NCI-H2227 (cell line): Measurements from ENCODE around the gene LGSN.
"Not testable (repeated sequence)": the region's sequence is repeated elsewhere in the genome, so short reads cannot be mapped to it uniquely, and the experiment has no call there.

ENCODE experiments used
- DNase-seq: peaks from one replicate; lab custom pipeline; 2025; ENCODE audit not compliant: unreplicated experiment; lab: John Stamatoyannopoulos, UW

LGSN gene

DNA sequence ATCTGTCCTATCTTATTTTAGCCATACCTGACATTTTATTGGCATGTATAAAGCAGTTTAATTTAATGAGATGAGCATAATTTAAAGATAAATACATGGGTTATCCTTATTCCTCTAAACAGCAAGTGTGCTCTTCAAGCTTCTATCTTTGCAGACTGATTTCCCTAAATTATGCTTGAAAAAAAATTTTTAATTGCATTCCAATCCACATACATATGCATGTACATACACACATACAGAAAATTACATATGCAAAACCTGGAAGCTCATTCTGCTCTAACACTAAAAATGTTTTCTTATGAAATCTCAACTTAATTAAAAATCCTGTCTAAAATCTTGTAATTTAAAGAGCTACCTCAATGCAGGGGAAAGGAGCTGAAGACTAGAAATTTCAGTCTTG, 73.2 kb downstream of the LGSN start:
- DNase-seq = no peak

- no peak for DNase-seq
Measured at GRCh38 chr6:63245909-63246308, 73.9 kb downstream of the LGSN start.

GRCh38 chr6:63245420-63245819, 74.4 kb downstream of the LGSN start:
- no peak for DNase-seq

DNA sequence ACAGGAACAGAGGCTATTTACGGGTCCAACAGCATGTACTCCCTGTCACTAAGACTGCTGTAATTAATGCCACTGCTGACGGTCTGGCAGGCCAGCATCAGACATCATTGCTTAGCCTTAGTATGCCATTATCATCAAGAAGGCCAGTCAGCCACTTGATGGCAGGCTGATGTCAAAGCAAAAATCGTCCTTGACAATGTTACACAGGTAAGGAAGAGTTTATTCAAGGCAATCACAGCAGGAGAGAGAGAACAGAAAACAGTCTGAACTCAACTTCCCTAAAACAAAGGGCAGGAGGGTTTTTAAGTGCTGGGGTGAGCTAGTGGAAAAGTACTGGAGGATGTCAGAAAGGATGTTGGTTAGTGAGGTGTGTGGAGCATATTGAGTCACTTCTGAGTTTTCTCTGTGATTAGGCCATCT, 83.4 kb downstream of the LGSN start:
- no peak for DNase-seq

DNA sequence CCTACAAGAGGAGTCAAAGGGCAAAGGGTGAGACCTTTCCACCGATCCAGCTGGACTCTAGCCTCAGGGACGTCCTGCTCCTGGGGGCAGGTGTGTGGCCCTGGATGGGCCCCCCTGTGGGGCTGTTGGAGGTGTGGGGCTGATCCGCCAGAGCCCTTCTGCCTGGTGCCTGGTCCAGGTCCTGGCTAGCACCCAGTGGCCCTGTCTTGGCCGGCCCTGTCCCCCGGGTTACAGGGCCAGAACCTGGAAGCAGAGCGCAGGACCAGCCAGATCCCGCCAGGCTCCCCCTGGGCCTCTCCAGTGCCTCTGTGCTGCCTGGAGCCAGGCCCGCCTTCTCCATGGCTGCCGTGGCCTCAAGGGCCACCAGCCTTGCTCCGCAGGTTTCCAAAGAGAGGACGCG, 89.3 kb downstream of the LGSN start:
- not testable (repeated sequence) for DNase-seq

DNA sequence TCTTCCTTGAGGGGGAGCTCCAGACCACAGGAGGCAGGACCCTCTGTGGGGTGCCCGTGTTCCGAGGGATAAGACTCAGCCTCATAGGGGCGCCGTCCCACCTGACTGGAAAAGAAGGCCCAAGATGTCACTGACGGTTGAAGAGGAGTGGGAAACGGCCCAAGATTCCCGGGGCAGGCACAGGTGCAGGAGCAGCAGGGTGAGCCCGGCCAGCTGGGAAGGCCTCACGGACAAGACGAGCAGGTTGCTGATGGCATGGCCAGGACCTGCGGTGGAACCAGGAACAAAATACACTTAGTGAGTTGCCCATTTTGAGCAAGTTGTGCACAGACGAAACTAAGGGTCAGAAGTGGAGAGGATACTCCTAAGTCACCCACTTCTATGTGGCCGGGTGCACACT, 89.8 kb downstream of the LGSN start:
- not testable (repeated sequence) for DNase-seq

DNA sequence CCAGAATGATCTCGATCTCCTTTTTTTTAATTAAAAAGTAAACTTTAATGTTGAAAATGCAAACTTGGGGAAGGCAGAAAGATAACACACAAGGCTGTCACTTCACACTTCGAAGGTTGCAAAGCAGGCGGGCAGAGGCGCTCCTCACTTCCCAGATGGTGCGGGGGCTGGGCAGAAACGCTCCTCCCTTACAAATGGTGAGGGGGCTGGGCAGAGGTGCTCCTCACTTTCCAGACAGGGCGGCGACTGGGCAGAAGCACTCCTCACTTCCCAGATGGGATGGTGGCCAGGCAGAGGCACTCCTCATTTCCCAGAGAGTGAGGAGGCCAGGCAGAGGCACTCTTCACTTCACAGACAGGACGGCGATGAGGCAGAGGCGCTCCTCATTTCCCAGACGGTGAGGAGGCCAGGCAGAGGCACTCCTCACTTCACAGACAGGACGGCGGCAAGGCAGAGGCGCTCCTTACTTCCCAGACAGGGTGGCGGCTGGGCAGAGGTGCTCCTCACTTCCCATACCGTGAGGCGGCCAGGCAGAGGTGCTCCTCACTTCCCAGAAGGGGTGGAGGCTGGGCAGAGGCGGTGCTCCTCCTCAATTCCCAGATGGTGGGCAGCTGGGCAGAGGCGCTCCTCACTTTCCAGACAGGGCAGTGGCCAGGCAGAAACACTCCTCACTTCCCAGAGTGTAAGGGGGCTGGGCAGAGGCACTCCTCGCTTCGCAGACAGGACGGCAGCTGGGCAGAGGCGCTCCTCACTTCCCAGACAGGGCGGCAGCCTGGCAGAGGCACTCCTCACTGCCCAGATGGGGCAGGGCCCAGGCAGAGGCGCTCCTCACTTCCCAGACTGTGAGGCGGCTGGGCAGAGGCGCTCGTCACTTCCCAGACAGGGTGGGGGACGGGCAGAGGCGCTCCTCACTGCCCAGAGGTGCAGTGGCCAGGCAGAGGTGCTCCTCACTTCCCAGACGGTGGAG, 91.6 kb downstream of the LGSN start:
- not testable (repeated sequence) for DNase-seq

- DNase-seq = not testable (repeated sequence)
Measured at GRCh38 chr6:63225987-63226386, 93.8 kb downstream of the LGSN start.
